Common myeloid progenitor, CD34-positive (primary cell): ENCODE data around the gene COL8A1.

ENCODE experiments used
- CTCF ChIA-PET: fragments of 350-600 bp; sonication (Branson Sonifier 250); formaldehyde crosslinking; loops from one replicate; lab custom pipeline; 2021; ENCODE audit warnings: antibody characterized with exemption; lab: Charles Lee
- POLR2A ChIA-PET: fragments of 350-600 bp; sonication (Branson Sonifier 250); formaldehyde crosslinking; loops from one replicate; lab custom pipeline; 2021; ENCODE audit warnings: antibody characterized with exemption; lab: Charles Lee
- DNase-seq, 3 donors: peaks; one replicate each; pipeline versions ENCODE4 v3.0.0 to v3.0.0-alpha.2; 2013
- H3K27ac ChIP-seq, 2 experiments: 1 replicate in 1 of 2; 2 replicates in 1 of 2; pipeline ENCODE4 v1.7.0; 2013; ENCODE audit warnings: inconsistent platforms in 2 of 2, low read length in 2 of 2, mild to moderate bottlenecking in 2 of 2, low read depth in 1 of 2, moderate library complexity in 1 of 2; ENCODE audit not compliant: severe bottlenecking in 2 of 2, insufficient read depth in 1 of 2, poor library complexity in 1 of 2
- H3K27me3 ChIP-seq, 5 experiments: replicated peaks in 2 of 5; 1 replicate in 3 of 5; 2 replicates in 2 of 5; pipeline versions ENCODE4 v1.6.1 to v1.7.0; 2013; ENCODE audit warnings: low read length in 4 of 5, mild to moderate bottlenecking in 2 of 5, moderate library complexity in 2 of 5, inconsistent platforms in 1 of 5; ENCODE audit not compliant: insufficient read depth in 5 of 5, control insufficient read depth in 4 of 5
- H3K36me3 ChIP-seq, 4 experiments: 1 replicate in 2 of 4; 2 replicates in 2 of 4; pipeline versions ENCODE4 v1.6.1 to v1.7.0; 2013; ENCODE audit warnings: low read length in 3 of 4, control low read depth in 1 of 4, mild to moderate bottlenecking in 1 of 4; ENCODE audit not compliant: control insufficient read depth in 4 of 4, insufficient read depth in 4 of 4
- H3K4me1 ChIP-seq, 4 experiments: 1 replicate in 3 of 4; 2 replicates in 1 of 4; pipeline versions ENCODE4 v1.6.1 to v1.7.1; 2013; ENCODE audit warnings: low read length in 3 of 4, mild to moderate bottlenecking in 3 of 4, control low read depth in 1 of 4, inconsistent platforms in 1 of 4, moderate library complexity in 1 of 4; ENCODE audit not compliant: control insufficient read depth in 4 of 4, insufficient read depth in 4 of 4; ENCODE audit errors: control extremely low read depth in 1 of 4
- H3K4me3 ChIP-seq, 7 experiments: 1 replicate in 4 of 7; 2 replicates in 3 of 7; pipeline versions ENCODE4 v1.5.1 to v1.7.0; 2013; ENCODE audit warnings: mild to moderate bottlenecking in 7 of 7, low read length in 6 of 7, moderate library complexity in 6 of 7, inconsistent platforms in 2 of 7, low read depth in 2 of 7, control low read depth in 1 of 7; ENCODE audit not compliant: insufficient read depth in 4 of 7, control insufficient read depth in 1 of 7; ENCODE audit errors: extremely low read depth in 1 of 7
- H3K9me3 ChIP-seq, 5 experiments: 1 replicate in 4 of 5; 2 replicates in 1 of 5; pipeline versions ENCODE4 v1.6.1 to v1.7.1; 2013; ENCODE audit warnings: low read length in 4 of 5, mild to moderate bottlenecking in 2 of 5, inconsistent platforms in 1 of 5, low read depth in 1 of 5, moderate library complexity in 1 of 5; ENCODE audit not compliant: control insufficient read depth in 4 of 5, insufficient read depth in 2 of 5; ENCODE audit errors: control extremely low read depth in 1 of 5
- WGBS: methylation state at CpG from one replicate; pipeline ENCODE4 v1.1.5; 2013; ENCODE audit not compliant: insufficient coverage; 5-methylcytosine and 5-hydroxymethylcytosine counted together

The COL8A1 gene

GRCh38 chr3:99842826-99843589, 204.6 kb downstream of the COL8A1 start:
- Histone ChIP-seq H3K27ac (no peak overlapping the region), H3K36me3 (no peaks in the 10 kb centered on the region), H3K27me3 (no peaks in the 10 kb centered on the region), H3K4me3 (no peak overlapping the region), H3K4me1 (peaks cover 0 to 17% (median 5%) of the 10 kb centered on the region in 4 experiments), H3K9me3 (no peaks in the 10 kb centered on the region)
- DNase-seq = peak; percentile 51 to 56 (median 54)
- WGBS = no CpG with 5 or more reads among the region's 2 CpGs
- ChIA-PET POLR2A (no interaction called here), CTCF (interaction anchor here (0.5 to 2.4 kb wide), 20 partner anchors 7 to 426 kb away, joined by 3 to 26 read pairs (median 4); no protein-coding TSS in a partner anchor)

DNA sequence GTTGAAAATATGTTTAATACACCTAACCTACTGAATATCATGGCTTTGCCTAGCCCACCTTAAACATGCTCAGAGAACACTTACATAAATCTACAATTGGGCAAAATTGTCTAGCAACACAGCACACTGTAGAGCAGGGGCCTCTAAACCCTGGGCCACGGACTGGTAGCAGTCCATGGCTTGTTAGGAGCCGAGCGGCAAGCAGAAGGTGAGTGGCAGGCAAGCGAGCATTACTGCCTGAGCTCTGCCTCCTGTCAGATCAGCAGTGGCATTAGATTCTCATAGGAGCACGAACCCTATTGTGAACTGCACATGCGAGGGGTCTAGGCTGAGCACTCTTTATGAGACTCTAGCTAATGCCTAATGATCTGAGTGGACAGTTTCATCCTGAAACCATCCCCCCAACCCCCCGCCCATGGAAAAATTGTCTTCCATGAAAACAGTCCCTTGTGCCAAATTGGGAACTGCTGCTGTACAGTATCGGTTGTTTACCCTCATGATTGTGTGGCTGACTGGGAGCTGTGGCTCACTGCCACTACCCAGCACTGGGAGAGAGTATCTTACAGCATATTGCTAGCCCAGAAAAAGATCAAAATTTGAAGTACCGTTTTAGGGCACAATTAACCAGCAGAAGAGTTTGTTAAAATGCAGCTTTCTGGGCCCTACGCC, 205.3 kb downstream of the COL8A1 start:
- no peak for DNase-seq
- no peak overlapping the region for H3K27ac ChIP-seq
- 95% methylated on average over 10 of the region's 10 CpGs for WGBS

GRCh38 chr3:99845331-99845730, 206.9 kb downstream of the COL8A1 start:
- peak in 2 of 3 donors; percentile 18 to 30 for DNase-seq
- ChIA-PET POLR2A (no interaction called here), CTCF (interaction anchor here (1.2 to 2.1 kb wide), 2 partner anchors 22 to 403 kb away, joined by 4 to 6 read pairs; no protein-coding TSS in a partner anchor)
- Histone ChIP-seq H3K27me3 (no peaks in the 10 kb centered on the region), H3K4me3 (no peak overlapping the region), H3K4me1 (peaks cover 0 to 18% (median 5%) of the 10 kb centered on the region in 4 experiments), H3K27ac (no peak overlapping the region), H3K9me3 (no peaks in the 10 kb centered on the region), H3K36me3 (no peaks in the 10 kb centered on the region)
- no CpG with 5 or more reads among the region's 4 CpGs for WGBS

More for the DNA sequence above, 205.3 kb downstream of the COL8A1 start:
- H3K4me1 ChIP-seq = peaks cover 0 to 17% (median 5%) of the 10 kb centered on the region in 4 experiments
- H3K27me3 ChIP-seq = no peaks in the 10 kb centered on the region
- CTCF ChIA-PET = interaction anchor here (0.7 to 2.4 kb wide), 29 partner anchors 8 to 425 kb away, joined by 3 to 26 read pairs (median 4); partner anchors contain the start of gene CMSS1
- no peaks in the 10 kb centered on the region for H3K36me3 ChIP-seq
- no peaks in the 10 kb centered on the region for H3K9me3 ChIP-seq
- POLR2A ChIA-PET = no interaction called here
- H3K4me3 ChIP-seq = no peak overlapping the region

- no peak overlapping the region for H3K4me3 ChIP-seq
- peaks cover 0 to 24% (median 5%) of the 10 kb centered on the region in 4 experiments for H3K4me1 ChIP-seq
- ChIA-PET POLR2A (no interaction called here), CTCF (interaction anchor here (0.6 to 1.8 kb wide), 11 partner anchors 12 to 444 kb away, joined by 3 to 6 read pairs (median 3); no protein-coding TSS in a partner anchor)
- H3K9me3 ChIP-seq = no peaks in the 10 kb centered on the region
- peak in 2 of 3 donors; percentile 23 to 46 for DNase-seq
- H3K36me3 ChIP-seq = no peaks in the 10 kb centered on the region
- H3K27ac ChIP-seq = no peak overlapping the region
- WGBS = 60% methylated on average over 1 of the region's 2 CpGs
- no peaks in the 10 kb centered on the region for H3K27me3 ChIP-seq
Observed at GRCh38 chr3:99845999-99846398, 207.6 kb downstream of the COL8A1 start.

- Histone ChIP-seq H3K36me3 (no peaks in the 10 kb centered on the region), H3K4me3 (no peak overlapping the region), H3K27me3 (no peaks in the 10 kb centered on the region), H3K27ac (no peak overlapping the region), H3K4me1 (peaks cover 0 to 27% (median 5%) of the 10 kb centered on the region in 4 experiments), H3K9me3 (no peaks in the 10 kb centered on the region)
- POLR2A ChIA-PET = interaction anchor here (0.8 kb wide), 1 partner anchor 223 kb away, joined by 9 read pairs; no protein-coding TSS in a partner anchor
- peak in 2 of 3 donors; percentile 61 to 62 for DNase-seq
- no CpG with 5 or more reads among the region's 6 CpGs for WGBS
- CTCF ChIA-PET = interaction anchor here (0.6 to 1.8 kb wide), 11 partner anchors 12 to 444 kb away, joined by 3 to 6 read pairs (median 3); no protein-coding TSS in a partner anchor
Observed at GRCh38 chr3:99846477-99847160, 208.2 kb downstream of the COL8A1 start.

DNA sequence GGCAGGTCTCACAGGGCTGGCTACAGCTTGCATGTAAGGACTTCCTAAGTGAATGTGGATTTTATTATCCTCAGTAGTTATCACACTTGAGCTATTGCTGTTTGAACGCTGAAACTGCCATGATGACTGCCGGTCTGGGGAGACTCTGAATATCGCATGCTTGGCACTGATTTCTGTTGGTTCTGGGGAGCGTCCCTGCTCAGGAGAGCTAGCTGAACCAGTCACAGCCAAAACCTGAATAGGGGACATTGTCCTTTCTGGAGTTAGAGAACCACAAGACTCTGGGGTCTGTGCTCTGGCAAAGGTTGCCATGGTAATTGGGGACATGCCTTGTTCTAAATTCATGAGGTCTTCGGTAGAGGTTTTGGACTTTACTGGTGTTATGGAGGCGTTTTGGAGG, 210.0 kb downstream of the COL8A1 start:
- H3K36me3 ChIP-seq = no peaks in the 10 kb centered on the region
- ChIA-PET CTCF (interaction anchor here (1.1 kb wide), 1 partner anchor 406 kb away, joined by 3 read pairs; no protein-coding TSS in a partner anchor), POLR2A (no interaction called here)
- DNase-seq = no peak
- 100% methylated on average over 6 of the region's 6 CpGs for WGBS
- H3K4me1 ChIP-seq = peaks cover 0 to 26% (median 5%) of the 10 kb centered on the region in 4 experiments
- no peak overlapping the region for H3K4me3 ChIP-seq
- H3K27me3 ChIP-seq = no peaks in the 10 kb centered on the region
- H3K27ac ChIP-seq = no peak overlapping the region
- H3K9me3 ChIP-seq = no peaks in the 10 kb centered on the region
